HTR-8/SVneo (cell line): Measurements from ENCODE around the gene UBE2K.
A peak's percentile ranks its signal among the peaks of the same experiment; 100 is the strongest.
"Not testable (repeated sequence)": the region's sequence is repeated elsewhere in the genome, so short reads cannot be mapped to it uniquely, and the experiment has no call there.

ENCODE experiments used
- DNase-seq: peaks from one replicate; pipeline ENCODE4 v3.0.0; 2011; ENCODE audit warnings: low spot score, mixed read lengths; ENCODE audit not compliant: insufficient read length
- FAIRE-seq: peaks from 2 replicates; lab custom pipeline; 2011; peaks lifted over from hg19 to GRCh38; lab: Jason Lieb, UNC

Gene UBE2K

GRCh38 chr4:39781988-39782387 is 84.1 kb downstream of the UBE2K start:
- not testable (repeated sequence) for DNase-seq, FAIRE-seq

DNA sequence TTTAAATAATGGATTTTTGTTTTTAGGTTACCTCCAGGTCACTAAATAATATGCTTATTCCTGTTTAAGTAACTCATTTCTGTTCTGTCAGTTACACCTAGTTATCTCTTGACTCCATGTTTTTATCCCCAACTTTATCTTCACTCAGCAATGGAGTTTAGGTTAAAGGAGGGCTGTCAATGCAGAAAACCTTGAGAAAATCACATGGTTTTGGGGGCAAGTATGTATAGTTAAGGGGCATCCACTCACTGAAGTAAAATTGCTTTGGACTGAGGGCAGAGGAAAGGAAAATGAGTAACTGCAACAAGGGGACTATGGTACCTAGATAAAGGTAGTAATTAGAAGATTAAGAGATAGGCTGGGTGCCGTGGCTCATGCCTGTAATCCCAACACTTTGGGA is 87.1 kb downstream of the UBE2K start:
- no peak for DNase-seq
- FAIRE-seq = no peak

DNA sequence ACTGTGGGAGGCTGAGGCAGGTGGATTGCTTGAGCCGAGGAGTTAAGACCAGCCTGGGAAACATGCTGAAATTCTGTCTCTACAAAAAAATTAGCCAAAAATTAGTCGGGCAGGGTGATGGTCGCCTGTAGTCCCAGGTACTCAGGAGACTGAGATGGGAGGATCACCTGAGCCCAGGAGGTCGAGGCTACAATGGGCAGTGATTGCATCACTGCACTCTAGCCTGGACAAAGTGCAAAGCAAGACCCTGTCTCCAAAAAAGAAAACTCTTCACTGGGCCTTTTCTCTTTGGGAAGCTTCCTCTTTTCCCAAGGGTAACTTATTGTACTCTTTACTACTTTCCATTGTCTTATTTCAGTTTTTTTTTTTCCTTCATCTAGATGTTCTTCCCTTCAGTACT is 88.9 kb downstream of the UBE2K start:
- FAIRE-seq = no peak
- no peak for DNase-seq

GRCh38 chr4:39792128-39792527 is 94.2 kb downstream of the UBE2K start:
- no peak for FAIRE-seq
- DNase-seq = no peak

GRCh38 chr4:39792529-39792928 is 94.6 kb downstream of the UBE2K start:
- FAIRE-seq (no peak), DNase-seq (no peak)

DNA sequence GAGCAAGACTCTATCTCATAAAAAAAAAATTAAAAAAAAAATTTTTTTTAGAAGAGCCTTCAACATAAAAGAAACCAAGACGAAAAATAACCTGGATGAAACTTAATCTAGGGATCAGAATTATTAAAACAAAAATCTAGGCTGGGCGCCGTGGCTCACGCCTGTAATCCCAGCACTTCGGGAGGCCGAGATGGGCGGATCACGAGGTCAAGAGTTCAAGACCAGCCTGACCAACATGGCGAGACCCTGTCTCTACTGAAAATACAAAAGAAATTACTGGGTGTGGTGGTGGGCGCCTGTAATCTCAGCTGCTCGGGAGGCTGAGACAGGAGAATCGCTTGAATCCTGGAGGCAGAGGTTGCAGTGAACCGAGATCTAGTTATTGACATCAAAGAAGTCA is 95.0 kb downstream of the UBE2K start:
- FAIRE-seq, DNase-seq: not testable (repeated sequence)

GRCh38 chr4:39802005-39802404 is 104.1 kb downstream of the UBE2K start:
- FAIRE-seq = no peak
- no peak for DNase-seq

DNA sequence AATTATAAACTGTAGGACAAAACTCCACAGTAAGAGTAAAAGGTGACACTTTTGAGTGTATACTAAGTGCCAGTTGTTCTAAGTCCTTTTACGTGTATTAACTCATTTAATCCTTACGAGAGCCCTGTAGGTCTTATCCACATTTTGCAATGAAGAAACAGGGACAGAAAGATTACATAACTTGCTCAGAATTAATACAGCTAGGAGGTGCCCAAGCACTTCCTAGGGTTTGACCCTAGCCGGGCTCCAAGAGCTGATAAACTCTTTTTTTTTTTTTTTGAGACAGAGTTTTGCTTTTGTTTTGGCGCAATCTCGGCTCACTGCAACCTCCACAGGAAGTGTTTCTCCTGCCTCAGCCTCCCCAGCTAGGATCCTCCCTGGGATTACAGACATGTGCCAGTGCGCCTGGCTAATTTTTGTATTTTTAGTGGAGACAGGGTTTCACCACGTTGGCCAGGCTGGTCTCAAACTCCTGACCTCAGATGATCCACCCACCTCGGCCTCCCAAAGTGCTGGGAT is 110.4 kb downstream of the UBE2K start:
- FAIRE-seq = no peak
- DNase-seq = no peak

- no peak for DNase-seq
- FAIRE-seq = no peak
These were observed 114.6 kb downstream of the UBE2K start for GRCh38 chr4:39812500-39812899.

- peak; percentile 98 for FAIRE-seq
- DNase-seq = not testable (repeated sequence)
These were observed 115.1 kb downstream of the UBE2K start for GRCh38 chr4:39813033-39813432.

DNA sequence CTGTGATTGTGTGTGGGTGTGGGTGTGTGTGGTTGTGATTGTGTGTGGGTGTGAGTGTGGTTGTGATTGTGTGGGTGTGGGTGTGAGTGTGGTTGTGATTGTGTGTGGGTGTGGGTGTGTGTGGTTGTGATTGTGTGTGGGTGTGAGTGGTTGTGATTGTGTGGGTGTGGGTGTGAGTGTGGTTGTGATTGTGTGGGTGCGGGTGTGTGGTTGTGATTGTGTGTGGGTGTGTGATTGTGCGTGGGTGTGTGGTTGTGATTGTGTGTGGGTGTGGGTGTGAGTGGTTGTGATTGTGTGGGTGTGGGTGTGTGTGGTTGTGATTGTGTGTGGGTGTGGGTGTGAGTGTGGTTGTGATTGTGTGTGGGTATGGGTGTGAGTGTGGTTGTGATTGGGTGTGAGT is 115.8 kb downstream of the UBE2K start:
- not testable (repeated sequence) for DNase-seq, FAIRE-seq

DNA sequence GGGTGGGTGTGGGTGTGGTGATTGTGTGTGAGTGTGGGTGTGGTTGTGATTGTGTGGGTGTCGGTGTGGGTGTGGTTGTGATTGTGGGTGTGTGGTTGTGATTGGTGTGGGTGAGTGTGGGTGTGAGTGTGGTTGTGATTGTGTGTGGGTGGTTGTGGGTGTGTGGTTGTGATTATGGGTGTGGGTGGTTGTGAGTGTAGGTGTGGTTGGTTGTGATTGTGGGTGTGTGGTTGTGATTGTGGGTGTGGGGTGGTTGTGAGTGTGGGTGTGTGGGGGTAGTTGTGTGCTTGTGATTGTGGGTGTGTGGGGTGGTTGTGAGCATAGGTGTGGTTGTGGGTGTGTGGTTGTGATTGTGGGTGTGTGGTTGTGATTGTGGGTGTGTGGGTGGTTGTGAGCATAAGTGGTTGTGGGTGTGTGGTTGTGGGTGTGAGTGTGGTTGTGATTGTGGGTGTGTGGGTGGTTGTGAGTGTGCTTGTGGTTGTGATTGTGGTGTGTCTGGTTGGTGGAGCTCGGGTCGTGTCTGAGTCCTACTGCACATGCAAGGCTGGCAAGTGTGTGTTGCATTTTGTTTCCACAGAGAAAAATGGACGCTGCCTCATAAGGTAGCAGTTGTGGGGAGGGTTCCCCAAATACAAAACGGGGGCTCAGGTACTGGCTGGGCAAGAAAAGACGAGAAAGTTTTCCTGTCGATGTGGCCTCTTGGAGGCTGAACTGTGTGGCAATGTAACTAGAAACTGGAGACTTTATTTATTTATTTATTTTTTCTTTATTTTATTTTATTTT is 116.7 kb downstream of the UBE2K start:
- FAIRE-seq = no peak
- peak; percentile 41 for DNase-seq

DNA sequence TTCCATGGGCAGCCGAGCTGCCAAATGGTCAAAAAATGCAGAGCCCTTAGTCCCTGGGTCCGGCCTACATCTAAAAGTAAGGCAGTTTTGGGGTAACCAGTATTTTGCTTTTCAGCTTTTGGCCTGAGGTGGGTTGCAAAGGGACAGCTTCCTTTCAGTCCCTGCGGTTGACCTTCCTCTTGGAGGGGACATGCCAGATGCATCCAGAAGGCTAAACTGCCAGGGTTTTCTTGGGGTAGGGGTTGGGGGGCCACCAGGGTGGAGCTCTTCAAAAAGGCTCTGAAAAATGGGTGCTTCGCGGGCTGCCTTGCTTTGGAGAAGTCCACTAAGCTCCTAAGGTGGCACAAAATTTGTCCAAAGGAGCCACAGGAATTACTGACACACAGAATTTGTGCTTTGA is 120.7 kb downstream of the UBE2K start:
- FAIRE-seq = no peak
- DNase-seq = no peak

GRCh38 chr4:39820186-39820585 is 122.2 kb downstream of the UBE2K start:
- no peak for FAIRE-seq
- DNase-seq = no peak

DNA sequence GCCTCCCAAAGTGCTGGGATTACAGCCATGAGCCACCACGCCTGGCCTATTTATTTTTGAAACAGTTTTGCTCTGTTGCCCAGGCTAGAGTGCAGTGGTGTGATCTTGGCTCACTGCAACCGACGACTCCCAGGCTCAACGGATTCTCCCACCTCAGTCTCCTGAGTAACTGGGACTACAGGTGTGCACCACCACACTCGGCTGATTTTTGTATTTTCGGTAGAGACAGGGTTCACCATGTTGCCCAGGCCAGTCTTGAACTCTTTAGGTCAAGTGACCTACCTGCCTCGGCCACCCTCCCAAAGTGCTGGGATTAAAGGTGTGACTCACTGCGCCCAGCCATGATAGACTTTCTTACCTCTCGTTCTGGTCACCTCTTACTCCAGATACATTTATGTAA is 124.0 kb downstream of the UBE2K start:
- FAIRE-seq (no peak), DNase-seq (no peak)

DNA sequence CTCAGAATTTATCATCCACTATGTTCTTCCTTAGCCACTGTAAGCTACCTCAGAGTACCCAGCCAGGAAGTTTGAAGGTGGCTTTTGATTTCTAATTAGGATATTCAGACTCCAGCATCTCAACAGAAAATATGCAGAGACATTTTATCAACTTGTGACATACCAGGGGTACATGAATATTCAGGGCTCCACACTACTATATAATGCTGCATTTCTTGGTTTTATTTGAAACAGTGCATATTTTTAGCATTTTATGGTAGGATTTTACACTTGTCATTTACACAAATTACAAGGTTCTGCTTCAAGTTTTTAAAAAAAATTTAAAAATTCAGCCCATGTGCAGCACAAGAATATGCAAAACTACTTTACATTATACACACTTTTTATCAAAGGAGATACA is 124.7 kb downstream of the UBE2K start:
- FAIRE-seq = no peak
- no peak for DNase-seq

GRCh38 chr4:39823191-39823590 is 125.3 kb downstream of the UBE2K start:
- no peak for DNase-seq
- no peak for FAIRE-seq

- no peak for FAIRE-seq
- DNase-seq = no peak
These were observed 127.2 kb downstream of the UBE2K start for GRCh38 chr4:39825090-39825489.

GRCh38 chr4:39825741-39826231 is 127.8 kb downstream of the UBE2K start:
- no peak for FAIRE-seq

More at GRCh38 chr4:39825741-39826231, 127.8 kb downstream of the UBE2K start:
- DNase-seq = no peak
